Retinal pigment epithelial cell (primary cell): Measurements from ENCODE around the gene MMP2.

Source experiments
- DNase-seq: peaks from one replicate; pipeline ENCODE4 v3.0.0-alpha.2; 2010; ENCODE audit warnings: low read depth
- H3K4me3 ChIP-seq: 2 replicates; pipeline ENCODE4 v1.5.1; 2011; ENCODE audit warnings: mild to moderate bottlenecking, low read length, control low read depth, moderate library complexity
- TF ChIP-seq, protein P1 (sequence below): conservative IDR thresholded peaks from 2 replicates; pipeline ENCODE4 v1.5.1; 2011; ENCODE audit warnings: low read depth, low read length, control low read depth, inconsistent platforms

Gene MMP2

GRCh38 chr16:55453909-55454308 lies 25.1 kb upstream of the MMP2 start:
- TF ChIP-seq, protein P1, sequence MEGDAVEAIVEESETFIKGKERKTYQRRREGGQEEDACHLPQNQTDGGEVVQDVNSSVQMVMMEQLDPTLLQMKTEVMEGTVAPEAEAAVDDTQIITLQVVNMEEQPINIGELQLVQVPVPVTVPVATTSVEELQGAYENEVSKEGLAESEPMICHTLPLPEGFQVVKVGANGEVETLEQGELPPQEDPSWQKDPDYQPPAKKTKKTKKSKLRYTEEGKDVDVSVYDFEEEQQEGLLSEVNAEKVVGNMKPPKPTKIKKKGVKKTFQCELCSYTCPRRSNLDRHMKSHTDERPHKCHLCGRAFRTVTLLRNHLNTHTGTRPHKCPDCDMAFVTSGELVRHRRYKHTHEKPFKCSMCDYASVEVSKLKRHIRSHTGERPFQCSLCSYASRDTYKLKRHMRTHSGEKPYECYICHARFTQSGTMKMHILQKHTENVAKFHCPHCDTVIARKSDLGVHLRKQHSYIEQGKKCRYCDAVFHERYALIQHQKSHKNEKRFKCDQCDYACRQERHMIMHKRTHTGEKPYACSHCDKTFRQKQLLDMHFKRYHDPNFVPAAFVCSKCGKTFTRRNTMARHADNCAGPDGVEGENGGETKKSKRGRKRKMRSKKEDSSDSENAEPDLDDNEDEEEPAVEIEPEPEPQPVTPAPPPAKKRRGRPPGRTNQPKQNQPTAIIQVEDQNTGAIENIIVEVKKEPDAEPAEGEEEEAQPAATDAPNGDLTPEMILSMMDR, result no peak
- DNase-seq, result no peak
- H3K4me3 ChIP-seq, result no peak overlapping the region

- TF ChIP-seq, protein P1, result no peak
- no peak for DNase-seq
- no peak overlapping the region for H3K4me3 ChIP-seq
Measured at GRCh38 chr16:55454861-55455260, 24.1 kb upstream of the MMP2 start.

DNA sequence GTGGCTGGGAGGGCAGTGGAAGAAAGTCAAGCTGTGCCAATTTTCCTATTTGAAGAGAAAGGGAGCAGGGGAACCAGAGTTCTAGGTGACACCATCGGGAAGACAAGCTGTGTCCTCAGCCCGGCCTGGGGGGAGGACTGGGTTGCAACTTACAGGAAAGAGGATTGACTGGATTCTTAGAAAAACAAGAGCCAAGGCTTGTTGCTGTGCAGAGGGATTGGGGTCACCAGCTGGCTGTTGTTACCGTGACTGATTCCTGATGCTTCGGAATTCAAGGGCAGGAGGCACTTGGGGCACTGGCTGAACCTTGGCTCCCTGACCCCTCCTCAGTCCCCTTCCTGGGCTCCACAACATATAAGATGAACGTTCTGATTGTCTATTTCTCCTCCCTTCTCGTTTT lies 16.8 kb upstream of the MMP2 start:
- no peak for DNase-seq
- no peak overlapping the region for H3K4me3 ChIP-seq
- TF ChIP-seq, protein P1, result no peak

DNA sequence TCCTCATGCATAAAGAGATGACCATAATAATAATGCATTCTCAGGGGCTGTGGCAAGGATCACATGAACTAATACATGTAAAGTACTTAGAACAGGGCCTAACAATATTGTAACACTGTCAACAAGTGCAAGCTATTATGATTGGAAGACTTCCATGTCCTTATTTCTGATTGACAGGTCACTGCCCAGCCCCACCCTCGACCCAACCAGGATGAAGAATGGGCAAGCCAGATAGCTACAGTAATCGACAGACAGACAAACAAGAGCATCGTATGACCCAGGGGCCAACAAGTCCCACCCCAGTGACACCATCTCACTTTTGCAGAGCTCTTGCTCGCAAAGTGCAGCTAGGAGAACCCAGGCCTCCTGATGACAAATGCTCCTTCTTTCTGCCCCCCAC lies 14.6 kb upstream of the MMP2 start:
- no peak overlapping the region for H3K4me3 ChIP-seq
- TF ChIP-seq, protein P1, result no peak
- DNase-seq, result no peak

- TF ChIP-seq, protein P1, result peak; percentile 99
- no peak overlapping the region for H3K4me3 ChIP-seq
- DNase-seq, result peak; percentile 32
Measured at GRCh38 chr16:55465077-55465896, 13.7 kb upstream of the MMP2 start.

DNA sequence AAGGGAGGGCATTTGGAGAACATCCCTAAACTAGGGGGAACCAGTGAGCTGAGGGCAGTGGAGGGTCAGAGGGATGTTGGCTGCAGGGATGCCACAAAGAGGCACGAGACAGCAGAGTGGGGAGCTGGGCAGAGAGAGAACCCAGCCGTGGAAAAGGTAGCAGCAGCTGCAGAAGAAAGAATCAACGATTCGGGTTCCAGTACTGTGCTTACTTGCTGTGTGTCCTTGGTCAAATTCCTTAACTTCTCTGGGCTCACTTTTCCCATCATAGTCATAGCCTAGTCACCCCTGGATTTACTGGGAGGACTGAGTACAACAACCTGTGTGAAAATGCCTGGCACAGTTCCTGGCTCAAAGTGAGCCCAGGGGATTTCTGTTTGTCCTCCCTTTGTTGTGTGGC lies 12.8 kb upstream of the MMP2 start:
- no peak for DNase-seq
- H3K4me3 ChIP-seq, result no peak overlapping the region
- TF ChIP-seq, protein P1, result no peak

DNA sequence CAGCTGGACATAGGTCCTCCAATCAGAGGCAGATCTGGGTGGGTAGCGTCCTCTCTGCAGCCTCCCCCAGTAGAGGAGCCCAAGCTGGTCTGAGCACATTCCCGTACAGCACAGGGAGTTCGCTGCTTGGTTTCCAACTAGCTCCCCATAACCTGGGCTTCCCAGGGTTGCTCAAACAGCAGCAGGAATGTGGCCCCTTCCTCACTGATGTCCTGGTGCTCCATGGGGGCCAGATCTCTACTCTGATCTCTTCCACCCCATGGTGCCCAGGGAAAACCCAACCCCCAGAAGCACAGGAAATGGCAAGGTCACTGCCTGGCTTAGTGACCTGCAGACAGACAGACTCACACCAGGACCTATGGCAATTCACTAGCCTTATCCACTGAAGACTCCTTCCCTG lies 11.1 kb upstream of the MMP2 start:
- TF ChIP-seq, protein P1, result no peak
- DNase-seq, result no peak
- no peak overlapping the region for H3K4me3 ChIP-seq
